OCI-LY3 (cell line): Measurements from ENCODE around the gene SNCAIP.

Source experiments
- EZH2phosphoT487 ChIP-seq: fragments of 200-600 bp; shearing (Covaris generic); IDR thresholded peaks from 2 replicates; pipeline ENCODE4 v1.6.1; 2018; ENCODE audit warnings: antibody characterized with exemption, mixed run types, low read depth
- TF ChIP-seq, protein P1 (sequence below): fragments of 200-600, 300-600 bp; sonication (generic); IDR thresholded peaks from 2 replicates; pipeline ENCODE4 v1.5.1; 2014; ENCODE audit warnings: antibody characterized with exemption, low read length, low read depth

DNA sequence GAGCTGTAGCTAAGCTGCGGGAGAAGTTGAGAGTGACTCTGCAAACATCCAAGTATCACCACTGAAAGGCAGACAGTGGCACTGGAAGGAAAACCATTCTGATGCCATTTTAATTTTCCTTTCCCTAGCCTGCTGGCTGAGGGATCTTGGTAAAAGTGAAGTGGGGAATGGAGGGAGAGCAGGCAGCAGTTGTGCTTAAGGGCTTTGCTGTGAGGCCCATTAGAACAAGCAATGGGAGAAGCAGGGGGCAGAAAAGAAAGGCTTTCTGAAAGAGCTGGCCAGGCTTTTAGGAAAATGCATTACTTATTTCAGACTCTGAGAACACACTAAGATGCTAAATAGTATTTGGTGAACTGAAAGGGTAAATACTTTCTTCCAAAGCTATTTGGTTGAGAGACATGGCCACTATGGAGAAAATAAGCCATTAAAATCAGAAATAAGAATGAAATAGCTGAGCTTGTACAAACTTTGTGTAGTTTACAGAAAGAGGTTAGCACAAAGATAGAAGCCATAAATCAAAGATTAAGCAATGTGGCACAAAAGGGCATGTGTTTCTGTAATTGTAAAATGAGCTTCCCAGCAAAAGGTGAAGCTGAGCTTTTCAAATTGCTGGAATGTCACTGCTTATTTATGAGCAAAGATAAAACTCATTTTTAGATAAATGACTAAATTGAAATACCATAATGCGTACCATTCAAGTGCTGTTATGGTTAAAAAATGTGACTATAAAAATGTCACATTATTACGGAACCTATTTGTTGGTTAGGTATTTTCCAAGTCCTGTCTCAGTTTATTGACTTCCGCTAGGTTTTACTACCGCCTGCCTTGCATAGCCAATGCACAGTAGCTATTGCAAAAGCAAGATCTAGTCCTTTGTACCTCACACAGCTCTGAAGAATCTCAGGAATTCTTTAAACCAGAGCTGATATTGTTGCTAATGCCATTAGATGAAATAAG is 20.8 kb downstream of the SNCAIP start:
- TF ChIP-seq, protein P1, sequence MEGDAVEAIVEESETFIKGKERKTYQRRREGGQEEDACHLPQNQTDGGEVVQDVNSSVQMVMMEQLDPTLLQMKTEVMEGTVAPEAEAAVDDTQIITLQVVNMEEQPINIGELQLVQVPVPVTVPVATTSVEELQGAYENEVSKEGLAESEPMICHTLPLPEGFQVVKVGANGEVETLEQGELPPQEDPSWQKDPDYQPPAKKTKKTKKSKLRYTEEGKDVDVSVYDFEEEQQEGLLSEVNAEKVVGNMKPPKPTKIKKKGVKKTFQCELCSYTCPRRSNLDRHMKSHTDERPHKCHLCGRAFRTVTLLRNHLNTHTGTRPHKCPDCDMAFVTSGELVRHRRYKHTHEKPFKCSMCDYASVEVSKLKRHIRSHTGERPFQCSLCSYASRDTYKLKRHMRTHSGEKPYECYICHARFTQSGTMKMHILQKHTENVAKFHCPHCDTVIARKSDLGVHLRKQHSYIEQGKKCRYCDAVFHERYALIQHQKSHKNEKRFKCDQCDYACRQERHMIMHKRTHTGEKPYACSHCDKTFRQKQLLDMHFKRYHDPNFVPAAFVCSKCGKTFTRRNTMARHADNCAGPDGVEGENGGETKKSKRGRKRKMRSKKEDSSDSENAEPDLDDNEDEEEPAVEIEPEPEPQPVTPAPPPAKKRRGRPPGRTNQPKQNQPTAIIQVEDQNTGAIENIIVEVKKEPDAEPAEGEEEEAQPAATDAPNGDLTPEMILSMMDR = no peak
- TF ChIP-seq EZH2phosphoT487 = no peak
